Glomerular visceral epithelial cell (primary cell): ENCODE data around the gene KRTAP4-1.
A peak's percentile ranks its signal among the peaks of the same experiment; 100 is the strongest.
"Not testable (repeated sequence)": the region's sequence is repeated elsewhere in the genome, so short reads cannot be mapped to it uniquely, and the experiment has no call there.

Source experiments
- DNase-seq: peaks from one replicate; pipeline ENCODE4 v3.0.0-alpha.2; 2016; ENCODE audit errors: extremely low spot score

KRTAP4-1 gene

DNA sequence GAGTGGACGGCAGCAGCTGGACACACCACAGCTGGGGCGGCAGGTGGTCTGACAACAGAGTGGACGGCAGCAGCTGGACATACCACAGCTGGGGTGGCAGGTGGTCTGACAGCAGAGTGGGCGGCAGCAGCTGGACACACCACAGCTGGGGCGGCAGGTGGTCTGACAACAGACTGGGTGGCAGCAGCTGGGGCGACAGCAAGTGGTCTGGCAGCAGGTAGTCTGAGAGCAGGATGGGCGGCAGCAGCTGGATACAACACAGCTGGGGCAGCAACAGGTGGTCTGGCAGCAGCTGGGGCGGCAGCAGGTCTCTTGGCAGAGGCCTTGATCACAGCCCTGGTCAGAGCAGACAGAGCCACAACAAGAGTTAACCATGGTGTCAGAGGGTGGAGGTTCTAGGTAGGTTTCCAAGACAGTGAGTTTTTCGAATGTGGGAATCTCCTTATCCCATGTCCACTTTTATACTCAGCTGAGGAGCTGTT, at the start of gene KRTAP4-1:
Gene KRTAP4-1 (minus strand): TSS at position 432 of the 482 bp plus-strand sequence. CDS start 57 bp downstream, at position 375.
- no peak for DNase-seq

DNA sequence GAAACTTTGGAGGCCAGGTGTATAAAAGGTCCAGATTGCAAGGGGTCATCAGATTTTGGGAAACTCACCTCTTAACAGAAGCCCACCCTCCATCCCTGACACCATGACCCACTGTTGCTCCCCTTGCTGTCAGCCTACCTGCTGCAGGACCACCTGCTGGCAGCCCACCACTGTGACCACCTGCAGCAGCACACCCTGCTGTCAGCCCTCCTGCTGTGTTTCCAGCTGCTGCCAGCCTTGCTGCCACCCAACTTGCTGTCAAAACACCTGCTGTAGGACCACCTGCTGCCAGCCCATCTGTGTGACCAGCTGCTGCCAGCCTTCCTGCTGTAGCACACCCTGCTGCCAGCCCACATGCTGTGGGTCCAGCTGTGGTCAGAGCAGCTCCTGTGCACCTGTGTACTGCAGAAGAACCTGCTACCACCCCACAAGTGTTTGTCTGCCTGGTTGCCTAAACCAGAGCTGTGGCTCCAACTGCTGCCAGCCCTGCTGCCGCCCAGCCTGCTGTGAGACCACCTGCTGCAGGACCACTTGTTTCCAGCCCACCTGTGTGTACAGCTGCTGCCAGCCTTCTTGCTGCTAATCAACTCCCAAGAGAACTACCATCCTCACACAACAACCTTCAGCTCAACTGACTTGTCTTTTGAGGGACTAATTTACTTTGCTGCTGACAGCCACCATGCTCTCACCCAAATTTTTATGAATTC, 47.8 kb upstream of the KRTAP4-1 start, which contains the start of gene KRTAP9-3:
Gene KRTAP9-3 (plus strand): TSS at position 51 of the 707 bp plus-strand sequence. CDS start 53 bp downstream, at position 104.
- DNase-seq = not testable (repeated sequence)

- no peak for DNase-seq
These were observed 47.0 kb upstream of the KRTAP4-1 start for GRCh38 chr17:41231731-41232130.

DNA sequence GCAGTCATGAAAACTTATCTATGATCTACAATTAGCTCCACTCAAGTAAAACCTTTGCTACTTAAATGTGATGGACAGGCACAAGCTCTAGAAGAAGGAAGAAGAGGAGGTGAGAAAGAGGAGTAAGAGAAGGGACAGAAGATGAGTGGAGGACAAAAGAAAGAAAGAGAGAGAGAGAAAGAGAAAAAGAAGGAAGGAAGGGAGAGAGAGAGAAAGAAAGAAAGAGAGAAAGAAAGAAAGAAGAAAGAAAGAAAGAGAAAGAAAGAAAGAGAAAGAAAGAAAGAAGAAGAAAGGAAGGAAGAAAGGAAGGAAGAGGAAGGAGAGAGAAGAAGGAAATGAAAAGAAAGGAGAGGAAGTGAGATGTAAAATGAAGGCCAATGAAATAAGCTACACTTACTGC, 45.4 kb upstream of the KRTAP4-1 start:
- DNase-seq = no peak

DNA sequence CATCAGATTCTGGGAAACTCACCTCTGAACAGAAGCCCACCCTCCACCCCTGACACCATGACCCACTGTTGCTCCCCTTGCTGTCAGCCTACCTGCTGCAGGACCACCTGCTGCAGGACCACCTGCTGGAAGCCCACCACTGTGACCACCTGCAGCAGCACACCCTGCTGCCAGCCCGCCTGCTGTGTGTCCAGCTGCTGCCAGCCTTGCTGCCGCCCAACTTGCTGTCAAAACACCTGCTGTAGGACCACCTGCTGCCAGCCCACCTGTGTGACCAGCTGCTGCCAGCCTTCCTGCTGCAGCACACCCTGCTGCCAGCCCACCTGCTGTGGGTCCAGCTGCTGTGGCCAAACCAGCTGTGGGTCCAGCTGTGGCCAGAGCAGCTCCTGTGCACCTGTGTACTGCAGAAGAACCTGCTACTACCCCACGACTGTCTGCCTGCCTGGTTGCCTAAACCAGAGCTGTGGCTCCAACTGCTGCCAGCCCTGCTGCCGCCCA, 41.9 kb upstream of the KRTAP4-1 start, which contains the start of gene KRTAP9-2:
Gene KRTAP9-2 (plus strand): TSS at position 51 of the 498 bp plus-strand sequence. CDS start 7 bp downstream, at position 58.
- DNase-seq = not testable (repeated sequence)

DNA sequence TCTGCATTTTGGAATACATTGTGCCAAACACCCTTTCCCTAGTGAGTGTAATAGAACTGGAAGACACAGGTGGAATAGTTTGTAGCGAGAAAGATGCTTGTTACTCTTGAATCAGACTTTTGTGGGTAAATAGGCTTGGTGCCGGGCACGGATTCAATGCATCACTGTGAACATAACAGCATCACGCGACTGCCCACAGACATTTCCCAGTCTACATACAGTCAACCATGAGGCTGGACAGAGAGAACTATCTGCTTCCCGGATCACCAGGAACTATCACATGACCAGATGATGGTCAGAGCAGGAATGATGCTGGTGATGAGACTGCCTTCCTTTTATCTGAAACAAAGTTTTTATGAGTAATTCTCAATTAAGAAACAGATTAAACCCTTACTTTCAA, 41.3 kb upstream of the KRTAP4-1 start:
- DNase-seq = no peak

DNA sequence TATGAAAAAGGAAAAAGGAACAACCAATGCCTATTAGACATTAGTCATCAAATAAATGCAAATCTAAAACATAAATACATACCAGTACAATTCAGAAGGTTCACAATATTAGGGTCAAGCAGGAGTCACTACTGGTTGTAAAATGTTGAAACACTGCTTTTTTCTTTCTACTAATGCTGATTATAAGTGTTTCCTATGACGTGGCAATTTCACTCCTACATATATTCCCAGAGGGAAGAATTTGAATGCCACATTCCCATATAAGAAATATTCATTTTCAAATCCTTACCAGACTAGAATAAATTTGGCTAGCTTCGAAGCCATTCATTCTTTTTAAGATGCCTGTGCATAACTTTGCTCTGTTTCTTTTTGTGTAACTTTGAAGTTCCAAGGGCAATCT, 39.1 kb upstream of the KRTAP4-1 start:
- DNase-seq = no peak

DNA sequence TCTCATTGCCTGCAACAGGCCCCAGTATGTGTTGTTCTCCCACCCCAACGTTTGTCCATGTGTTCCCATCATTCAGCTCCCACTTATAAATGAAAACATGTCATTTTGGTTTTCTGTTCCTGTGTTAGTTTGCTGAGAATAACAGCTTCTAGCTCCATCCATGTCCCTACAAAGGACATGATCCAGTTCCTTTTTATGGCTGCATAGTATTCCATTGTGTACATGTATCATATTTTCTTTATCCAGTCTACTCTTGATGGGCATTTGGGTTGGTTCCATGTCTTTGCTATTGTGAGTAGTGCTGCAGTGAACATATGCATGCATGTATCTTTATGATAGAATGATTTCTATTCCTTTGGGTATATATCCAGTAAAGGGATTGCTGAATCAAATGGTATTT, 31.0 kb upstream of the KRTAP4-1 start:
- no peak for DNase-seq

DNA sequence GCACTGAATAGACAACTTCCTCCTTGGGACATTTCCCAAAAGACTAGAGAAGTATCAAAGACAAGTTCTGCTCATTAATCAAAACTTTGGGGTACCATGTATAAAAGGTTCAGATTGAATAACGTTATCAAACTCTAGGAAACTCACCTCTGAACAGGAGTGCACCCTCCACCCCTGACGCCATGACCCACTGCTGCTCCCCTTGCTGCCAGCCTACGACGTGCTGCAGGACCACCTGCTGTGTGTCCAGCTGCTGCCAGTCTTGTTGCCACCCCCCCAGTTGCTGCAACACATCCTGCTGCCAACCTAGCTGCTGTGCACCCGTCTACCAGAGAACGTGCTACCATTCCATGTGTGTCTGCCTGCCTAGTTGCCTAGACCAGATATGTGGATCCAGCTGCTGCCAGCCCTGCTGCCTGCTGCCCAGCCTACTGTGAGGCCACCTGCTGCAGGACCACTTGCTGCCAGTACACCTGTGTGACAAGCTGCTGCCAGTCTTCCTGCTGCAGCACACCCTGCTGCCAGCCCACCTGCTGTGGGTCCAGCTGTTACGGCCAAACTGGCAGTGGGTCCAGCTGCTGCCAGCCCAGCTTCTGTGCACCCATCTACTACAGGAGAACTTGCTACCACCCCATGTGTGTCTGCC, 27.9 kb upstream of the KRTAP4-1 start:
- no peak for DNase-seq

DNA sequence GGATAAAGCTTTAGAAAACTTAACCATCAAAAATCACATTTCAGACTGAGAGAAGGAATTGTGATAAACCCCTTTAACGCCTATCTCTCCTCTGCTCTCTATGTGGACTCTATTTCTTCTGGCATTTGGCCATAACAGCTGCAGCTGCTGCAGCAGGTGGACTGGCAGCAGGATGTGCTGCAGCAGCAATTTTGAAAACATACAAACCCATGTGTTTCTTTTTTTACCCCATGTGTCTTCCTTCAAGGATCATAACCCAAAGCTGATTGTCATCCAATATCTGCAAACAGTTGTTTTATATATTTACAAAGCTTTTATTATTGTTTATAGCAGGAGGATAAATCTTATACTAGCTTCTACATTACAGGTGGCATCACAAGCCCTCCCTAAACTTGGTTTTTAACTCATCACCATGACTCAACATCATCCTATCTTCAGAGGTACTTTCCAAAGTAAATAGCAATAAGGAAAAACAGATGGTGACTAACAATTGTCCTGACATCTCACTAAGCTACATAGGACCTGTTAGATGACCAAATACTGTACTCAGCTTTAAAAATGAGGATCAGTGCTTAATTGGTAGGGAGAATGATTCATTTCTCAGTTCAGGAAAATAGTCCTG, 27.2 kb upstream of the KRTAP4-1 start:
- peak; percentile 5 for DNase-seq

DNA sequence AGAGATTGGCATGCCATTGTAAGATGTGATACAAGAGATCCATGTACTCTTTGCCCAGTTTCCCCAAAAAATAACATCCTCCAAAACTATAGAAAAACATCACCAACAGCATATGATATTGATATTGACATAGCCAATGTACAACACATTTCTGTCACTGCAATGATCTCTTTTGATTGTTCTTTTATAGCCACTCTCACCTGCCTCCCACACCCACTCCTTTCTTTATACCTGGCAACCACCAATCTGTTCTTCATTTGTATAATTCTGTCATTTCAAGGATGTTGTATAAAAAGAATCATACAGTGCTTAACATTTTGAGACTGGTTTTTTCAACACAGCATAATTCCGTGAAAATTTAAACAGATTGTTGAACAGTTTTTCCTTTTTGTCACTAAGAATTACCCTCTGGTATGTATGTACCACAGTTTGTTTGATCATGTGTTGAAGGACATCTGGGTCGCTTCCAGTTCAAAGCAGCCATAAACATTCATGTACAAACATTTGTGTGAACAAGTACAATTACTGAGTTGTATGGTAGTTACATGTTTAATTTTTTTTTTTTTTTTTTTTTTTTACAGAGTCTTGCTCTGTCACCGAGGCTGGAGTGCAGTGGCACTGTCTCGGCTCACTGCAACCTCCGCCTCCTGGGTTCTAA, 14.8 kb upstream of the KRTAP4-1 start:
- no peak for DNase-seq

DNA sequence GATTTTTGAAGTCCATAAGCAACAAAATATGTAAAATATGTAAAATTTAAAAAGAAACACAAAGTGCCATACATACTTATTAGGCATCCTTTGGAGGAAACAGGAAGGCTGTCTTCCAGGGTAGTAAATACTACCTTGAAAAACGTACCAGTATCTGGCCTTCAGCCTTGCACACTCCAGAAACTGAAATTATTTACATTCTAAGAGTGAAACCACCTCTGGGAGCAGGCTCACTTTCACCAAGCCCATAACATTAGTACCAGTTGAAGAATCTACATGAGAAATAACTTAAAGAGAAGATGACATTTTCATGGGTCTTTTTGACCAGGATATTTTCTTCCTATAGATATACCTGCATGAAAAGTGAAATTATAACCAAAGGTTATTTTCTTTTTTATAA, 11.4 kb upstream of the KRTAP4-1 start:
- no peak for DNase-seq

- no peak for DNase-seq
These were observed 5.6 kb upstream of the KRTAP4-1 start for GRCh38 chr17:41190328-41190727.

DNA sequence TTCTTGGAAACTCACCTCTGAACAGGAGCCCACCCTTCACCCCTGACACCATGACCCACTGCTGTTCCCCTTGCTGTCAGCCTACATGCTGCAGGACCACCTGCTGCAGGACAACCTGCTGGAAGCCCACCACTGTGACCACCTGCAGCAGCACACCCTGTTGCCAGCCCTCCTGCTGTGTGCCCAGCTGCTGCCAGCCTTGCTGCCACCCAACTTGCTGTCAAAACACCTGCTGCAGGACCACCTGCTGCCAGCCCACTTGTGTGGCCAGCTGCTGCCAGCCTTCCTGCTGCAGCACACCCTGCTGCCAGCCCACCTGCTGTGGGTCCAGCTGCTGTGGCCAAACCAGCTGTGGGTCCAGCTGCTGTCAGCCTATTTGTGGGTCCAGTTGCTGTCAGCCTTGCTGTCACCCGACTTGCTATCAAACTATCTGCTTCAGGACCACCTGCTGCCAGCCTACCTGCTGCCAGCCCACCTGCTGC, 5.2 kb upstream of the KRTAP4-1 start, which contains the start of gene KRTAP9-1:
Gene KRTAP9-1 (plus strand): TSS at position 51 of the 482 bp plus-strand sequence. CDS start 0 bp downstream, at position 51.
- not testable (repeated sequence) for DNase-seq

- no peak for DNase-seq
These were observed 2.2 kb upstream of the KRTAP4-1 start for GRCh38 chr17:41186872-41187271.

DNA sequence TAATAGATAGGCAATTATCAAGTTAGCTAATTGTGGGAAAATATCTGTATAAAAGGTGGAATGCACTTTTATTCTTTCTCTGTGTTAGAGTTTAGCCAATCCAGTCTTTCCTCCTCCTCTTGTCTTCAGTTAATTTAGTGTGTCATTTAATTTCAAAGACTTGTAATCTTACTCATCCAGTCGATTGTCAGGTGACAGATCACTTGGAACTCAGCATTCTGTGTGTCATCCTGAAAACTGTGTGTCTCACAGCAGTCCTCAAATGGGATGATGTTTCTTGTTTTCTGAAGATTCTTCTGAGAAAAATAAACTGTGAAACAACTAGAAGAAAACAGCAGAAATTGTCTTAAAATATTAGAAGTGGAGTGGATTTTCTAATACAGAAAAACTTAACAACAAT, 290 bp upstream of the KRTAP4-1 start:
- DNase-seq = no peak

- DNase-seq = peak; percentile 33
These were observed 5.7 kb downstream of the KRTAP4-1 start for GRCh38 chr17:41178843-41179616.

- DNase-seq = peak; percentile 25
These were observed 6.4 kb downstream of the KRTAP4-1 start for GRCh38 chr17:41178341-41178740.

GRCh38 chr17:41177727-41178271, 6.9 kb downstream of the KRTAP4-1 start, which contains the start of gene KRTAP4-2:
Gene KRTAP4-2 (minus strand): TSS chr17:41178221. CDS start chr17:41178164, 57 bp downstream.
- DNase-seq = no peak

GRCh38 chr17:41176744-41177387, 7.8 kb downstream of the KRTAP4-1 start:
- DNase-seq = no peak
